Activated CD8-positive, alpha-beta memory T cell treated with anti-CD3 and anti-CD28 coated beads for 4 hours (primary cell): ENCODE data around the gene HYCC2.
"Not testable (repeated sequence)": the region's sequence is repeated elsewhere in the genome, so short reads cannot be mapped to it uniquely, and the experiment has no call there.

ENCODE experiments used
- DNase-seq, 2 donors: peaks; one replicate each; pipeline ENCODE4 v3.0.0-alpha.2; 2020; ENCODE audit warnings: low read depth in 2 of 2

Gene HYCC2

GRCh38 chr2:201071479-201072200, at the start of gene HYCC2, which contains the start of gene NDUFB3:
Gene HYCC2, minus strand, starts transcription at chr2:201071671. Its CDS starts 47,662 bp downstream, at chr2:201024009.
Gene NDUFB3, plus strand, starts transcription at chr2:201072001. Its CDS starts 6,882 bp downstream, at chr2:201078883.
- peak; percentile 79 to 87 for DNase-seq

- no peak for DNase-seq
These were observed 47.7 kb upstream of the HYCC2 start for GRCh38 chr2:201118961-201119854.

GRCh38 chr2:201118121-201118960, 46.9 kb upstream of the HYCC2 start:
- peak; percentile 72 to 80 for DNase-seq

- not testable (repeated sequence) for DNase-seq
These were observed 46.2 kb upstream of the HYCC2 start for GRCh38 chr2:201117735-201118094.

- DNase-seq = no peak
These were observed 45.7 kb upstream of the HYCC2 start for GRCh38 chr2:201116959-201117734.

- peak; percentile 63 to 66 for DNase-seq
These were observed 44.9 kb upstream of the HYCC2 start, which contains the start of gene CFLAR for GRCh38 chr2:201116115-201116958. Gene CFLAR, plus strand, starts transcription at chr2:201116164. Its CDS starts 13,702 bp downstream, at chr2:201129866.

- DNase-seq = no peak
These were observed 43.4 kb upstream of the HYCC2 start for GRCh38 chr2:201114846-201115245.

- DNase-seq = no peak
These were observed 42.9 kb upstream of the HYCC2 start for GRCh38 chr2:201114350-201114749.

GRCh38 chr2:201111096-201111495, 39.6 kb upstream of the HYCC2 start:
- no peak for DNase-seq

GRCh38 chr2:201110615-201111014, 39.1 kb upstream of the HYCC2 start:
- no peak for DNase-seq

- DNase-seq = no peak
These were observed 37.7 kb upstream of the HYCC2 start for GRCh38 chr2:201109186-201109585.

- no peak for DNase-seq
These were observed 36.9 kb upstream of the HYCC2 start for GRCh38 chr2:201108341-201108740.

- DNase-seq = no peak
These were observed 36.2 kb upstream of the HYCC2 start for GRCh38 chr2:201107624-201108023.

GRCh38 chr2:201105759-201106158, 34.3 kb upstream of the HYCC2 start:
- DNase-seq = no peak

GRCh38 chr2:201100497-201100896, 29.0 kb upstream of the HYCC2 start:
- no peak for DNase-seq

- DNase-seq = no peak
These were observed 22.1 kb upstream of the HYCC2 start for GRCh38 chr2:201093573-201093972.

- DNase-seq = no peak
These were observed 19.1 kb upstream of the HYCC2 start for GRCh38 chr2:201090574-201090973.

GRCh38 chr2:201084863-201085262, 13.4 kb upstream of the HYCC2 start:
- DNase-seq = no peak

GRCh38 chr2:201074996-201075395, 3.5 kb upstream of the HYCC2 start:
- DNase-seq = no peak

- no peak for DNase-seq
These were observed 1.6 kb upstream of the HYCC2 start for GRCh38 chr2:201073071-201073470.
